ENCODE measurements around the gene NLGN1.

NLGN1 gene

GRCh38 chr3:173685456-173685855, 287.9 kb downstream of the NLGN1 start:
- Histone ChIP-seq H3K36me3 (ENCODE audit: insufficient read depth, low read length) (no peaks in the 10 kb centered on the region), H3K27ac (ENCODE audit: low read depth, low read length) (no peak overlapping the region), H3K9ac (ENCODE audit: low read depth, low read length) (no peak overlapping the region), H3K27me3 (ENCODE audit: insufficient read depth, low read length) (no peaks in the 10 kb centered on the region), H3K4me3 (ENCODE audit: low read length) (no peak overlapping the region), H3K4me1 (ENCODE audit: insufficient read depth, low read length) (peaks cover 20% of the 10 kb centered on the region), H3K9me3 (ENCODE audit: insufficient read depth, low read depth, low read length) (no peaks in the 10 kb centered on the region)
- WGBS = 87% methylated on average over 2 of the region's 2 CpGs

- H3K36me3 ChIP-seq (ENCODE audit: insufficient read depth, low read length) = no peaks in the 10 kb centered on the region
- H3K4me3 ChIP-seq (ENCODE audit: low read length) = no peak overlapping the region
- no peaks in the 10 kb centered on the region for H3K9me3 ChIP-seq (ENCODE audit: insufficient read depth, low read depth, low read length)
- H3K27me3 ChIP-seq (ENCODE audit: insufficient read depth, low read length) = no peaks in the 10 kb centered on the region
- no peak overlapping the region for H3K9ac ChIP-seq (ENCODE audit: low read depth, low read length)
- H3K27ac ChIP-seq (ENCODE audit: low read depth, low read length) = peak overlapping the region; percentile 1; the same call in 1 of the 2 replicates
- WGBS = 93% methylated on average over 4 of the region's 4 CpGs
- peaks cover 16% of the 10 kb centered on the region for H3K4me1 ChIP-seq (ENCODE audit: insufficient read depth, low read length)
These were observed 290.8 kb downstream of the NLGN1 start for GRCh38 chr3:173688216-173688842.

GRCh38 chr3:173690542-173691180, 293.1 kb downstream of the NLGN1 start:
- Histone ChIP-seq H3K9ac (ENCODE audit: low read depth, low read length) (no peak overlapping the region), H3K4me1 (ENCODE audit: insufficient read depth, low read length) (0 out of 2 replicates have a peak, but pooled peaks cover 6% of the 10 kb centered on the region), H3K27ac (ENCODE audit: low read depth, low read length) (no peak overlapping the region), H3K9me3 (ENCODE audit: insufficient read depth, low read depth, low read length) (no peaks in the 10 kb centered on the region), H3K36me3 (ENCODE audit: insufficient read depth, low read length) (no peaks in the 10 kb centered on the region), H3K4me3 (ENCODE audit: low read length) (no peak overlapping the region), H3K27me3 (ENCODE audit: insufficient read depth, low read length) (no peaks in the 10 kb centered on the region)
- WGBS = 87% methylated on average over 7 of the region's 7 CpGs

- Histone ChIP-seq H3K27ac (ENCODE audit: low read depth, low read length) (peak overlapping the region; percentile 76), H3K4me3 (ENCODE audit: low read length) (no peak overlapping the region)
- 48% methylated on average over 1 of the region's 1 CpG for WGBS
These were observed 301.8 kb downstream of the NLGN1 start for GRCh38 chr3:173699353-173699752.

DNA sequence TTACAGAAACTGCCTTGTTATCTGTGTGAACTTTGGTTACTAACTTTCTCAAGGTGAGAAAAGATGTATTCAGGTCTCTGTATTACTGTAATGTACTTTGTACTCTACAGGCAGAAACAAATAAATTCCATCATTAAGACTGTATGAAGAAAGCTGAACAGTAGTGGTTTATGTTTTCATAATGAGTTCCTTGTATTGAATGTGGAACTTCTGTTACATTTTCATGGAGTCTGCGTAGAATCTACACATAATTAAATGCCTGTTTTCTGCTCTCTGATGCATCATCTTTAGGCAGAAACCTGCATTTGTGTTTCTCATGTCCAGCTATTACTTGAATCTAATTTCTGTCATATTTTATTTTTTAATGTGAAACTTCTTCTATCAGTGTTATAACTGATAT, 302.8 kb downstream of the NLGN1 start:
- WGBS = 92% methylated on average over 1 of the region's 1 CpG
- no peak overlapping the region for H3K4me3 ChIP-seq (ENCODE audit: low read length)
- H3K9me3 ChIP-seq (ENCODE audit: insufficient read depth, low read depth, low read length) = peaks cover 5% of the 10 kb centered on the region; the same call in 1 of the 2 replicates
- no peak overlapping the region for H3K9ac ChIP-seq (ENCODE audit: low read depth, low read length)
- H3K27ac ChIP-seq (ENCODE audit: low read depth, low read length) = no peak overlapping the region
- H3K27me3 ChIP-seq (ENCODE audit: insufficient read depth, low read length) = no peaks in the 10 kb centered on the region
- no peaks in the 10 kb centered on the region for H3K36me3 ChIP-seq (ENCODE audit: insufficient read depth, low read length)
- H3K4me1 ChIP-seq (ENCODE audit: insufficient read depth, low read length) = peaks cover 20% of the 10 kb centered on the region

More at GRCh38 chr3:173699353-173699752, 301.8 kb downstream of the NLGN1 start:
- Histone ChIP-seq H3K4me1 (ENCODE audit: insufficient read depth, low read length) (peaks cover 20% of the 10 kb centered on the region), H3K9me3 (ENCODE audit: insufficient read depth, low read depth, low read length) (peaks cover 5% of the 10 kb centered on the region; the same call in 1 of the 2 replicates), H3K9ac (ENCODE audit: low read depth, low read length) (peak overlapping the region; percentile 31; the same call in 1 of the 2 replicates), H3K36me3 (ENCODE audit: insufficient read depth, low read length) (no peaks in the 10 kb centered on the region), H3K27me3 (ENCODE audit: insufficient read depth, low read length) (no peaks in the 10 kb centered on the region)

GRCh38 chr3:173702561-173702960, 305.0 kb downstream of the NLGN1 start:
- Histone ChIP-seq H3K27ac (ENCODE audit: low read depth, low read length) (no peak overlapping the region), H3K27me3 (ENCODE audit: insufficient read depth, low read length) (no peaks in the 10 kb centered on the region), H3K9ac (ENCODE audit: low read depth, low read length) (no peak overlapping the region), H3K36me3 (ENCODE audit: insufficient read depth, low read length) (no peaks in the 10 kb centered on the region), H3K4me1 (ENCODE audit: insufficient read depth, low read length) (peaks cover 20% of the 10 kb centered on the region), H3K4me3 (ENCODE audit: low read length) (no peak overlapping the region), H3K9me3 (ENCODE audit: insufficient read depth, low read depth, low read length) (peaks cover 5% of the 10 kb centered on the region; the same call in 1 of the 2 replicates)
- WGBS = 100% methylated on average over 2 of the region's 3 CpGs

GRCh38 chr3:173703771-173704170, 306.2 kb downstream of the NLGN1 start:
- H3K9me3 ChIP-seq (ENCODE audit: insufficient read depth, low read depth, low read length) = peaks cover 5% of the 10 kb centered on the region; the same call in 1 of the 2 replicates
- no peak overlapping the region for H3K27ac ChIP-seq (ENCODE audit: low read depth, low read length)
- WGBS = 90% methylated on average over 3 of the region's 3 CpGs

DNA sequence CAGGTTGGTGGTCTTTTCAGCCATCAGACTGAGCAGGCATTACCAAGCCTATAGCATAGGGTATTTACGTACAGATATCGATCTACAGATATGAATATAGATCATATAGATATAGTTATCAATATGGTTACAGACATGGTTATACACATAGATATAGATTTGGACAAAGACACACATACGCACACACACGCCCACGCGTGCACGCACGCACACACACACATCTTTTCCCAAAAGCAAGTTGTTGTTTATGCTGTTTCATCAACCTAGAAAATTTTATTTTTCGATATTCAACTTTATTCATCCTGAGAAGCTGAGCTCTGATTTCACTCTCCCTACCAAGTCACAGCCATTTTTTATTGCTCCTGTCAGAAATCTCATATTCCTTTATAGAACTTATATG, 309.1 kb downstream of the NLGN1 start:
- Histone ChIP-seq H3K9ac (ENCODE audit: low read depth, low read length) (no peak overlapping the region), H3K9me3 (ENCODE audit: insufficient read depth, low read depth, low read length) (peaks cover 1% of the 10 kb centered on the region; the same call in 1 of the 2 replicates), H3K4me3 (ENCODE audit: low read length) (no peak overlapping the region), H3K27ac (ENCODE audit: low read depth, low read length) (no peak overlapping the region), H3K27me3 (ENCODE audit: insufficient read depth, low read length) (no peaks in the 10 kb centered on the region), H3K36me3 (ENCODE audit: insufficient read depth, low read length) (no peaks in the 10 kb centered on the region), H3K4me1 (ENCODE audit: insufficient read depth, low read length) (no peaks in the 10 kb centered on the region)
- 94% methylated on average over 7 of the region's 9 CpGs for WGBS

More at GRCh38 chr3:173703771-173704170, 306.2 kb downstream of the NLGN1 start:
- Histone ChIP-seq H3K4me1 (ENCODE audit: insufficient read depth, low read length) (peaks cover 16% of the 10 kb centered on the region), H3K27me3 (ENCODE audit: insufficient read depth, low read length) (no peaks in the 10 kb centered on the region), H3K9ac (ENCODE audit: low read depth, low read length) (no peak overlapping the region), H3K4me3 (ENCODE audit: low read length) (no peak overlapping the region), H3K36me3 (ENCODE audit: insufficient read depth, low read length) (no peaks in the 10 kb centered on the region)

- Histone ChIP-seq H3K27ac (ENCODE audit: low read depth, low read length) (no peak overlapping the region), H3K9ac (ENCODE audit: low read depth, low read length) (no peak overlapping the region), H3K27me3 (ENCODE audit: insufficient read depth, low read length) (no peaks in the 10 kb centered on the region), H3K36me3 (ENCODE audit: insufficient read depth, low read length) (no peaks in the 10 kb centered on the region), H3K9me3 (ENCODE audit: insufficient read depth, low read depth, low read length) (no peaks in the 10 kb centered on the region), H3K4me1 (ENCODE audit: insufficient read depth, low read length) (no peaks in the 10 kb centered on the region), H3K4me3 (ENCODE audit: low read length) (no peak overlapping the region)
- WGBS = 62% methylated on average over 3 of the region's 3 CpGs
These were observed 310.6 kb downstream of the NLGN1 start for GRCh38 chr3:173708191-173708590.

DNA sequence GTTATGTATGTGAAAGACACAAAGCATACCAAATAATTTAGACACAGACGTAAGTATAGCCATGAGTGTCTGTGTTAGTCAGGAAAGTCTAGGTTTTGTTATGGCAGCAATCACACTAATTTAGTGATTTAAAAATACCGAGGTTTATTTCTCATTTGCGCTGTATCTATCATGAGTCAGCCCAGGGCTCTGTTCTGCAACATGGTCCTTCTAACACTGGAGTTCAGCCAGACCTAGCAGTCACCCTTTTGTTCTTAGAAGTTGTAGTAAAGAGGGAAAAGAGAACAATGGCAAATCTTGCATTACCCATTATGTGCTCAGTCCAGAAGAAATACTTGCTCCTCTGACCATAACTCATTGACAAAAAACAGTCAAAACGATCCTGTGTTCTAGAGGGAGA, 311.5 kb downstream of the NLGN1 start:
- Histone ChIP-seq H3K4me1 (ENCODE audit: insufficient read depth, low read length) (no peaks in the 10 kb centered on the region), H3K27me3 (ENCODE audit: insufficient read depth, low read length) (no peaks in the 10 kb centered on the region), H3K9me3 (ENCODE audit: insufficient read depth, low read depth, low read length) (no peaks in the 10 kb centered on the region), H3K9ac (ENCODE audit: low read depth, low read length) (no peak overlapping the region), H3K36me3 (ENCODE audit: insufficient read depth, low read length) (no peaks in the 10 kb centered on the region), H3K27ac (ENCODE audit: low read depth, low read length) (no peak overlapping the region), H3K4me3 (ENCODE audit: low read length) (no peak overlapping the region)
- WGBS = 99% methylated on average over 3 of the region's 4 CpGs

GRCh38 chr3:173711619-173712018, 314.1 kb downstream of the NLGN1 start:
- Histone ChIP-seq H3K27me3 (ENCODE audit: insufficient read depth, low read length) (no peaks in the 10 kb centered on the region), H3K36me3 (ENCODE audit: insufficient read depth, low read length) (no peaks in the 10 kb centered on the region), H3K27ac (ENCODE audit: low read depth, low read length) (no peak overlapping the region), H3K9ac (ENCODE audit: low read depth, low read length) (no peak overlapping the region), H3K4me1 (ENCODE audit: insufficient read depth, low read length) (no peaks in the 10 kb centered on the region), H3K9me3 (ENCODE audit: insufficient read depth, low read depth, low read length) (no peaks in the 10 kb centered on the region), H3K4me3 (ENCODE audit: low read length) (no peak overlapping the region)
- 90% methylated on average over 4 of the region's 5 CpGs for WGBS

Data from HUES64 (cell line).